Bronchial epithelial cell (primary cell): ENCODE results near the gene TSC22D4. TPM values are rescaled to one million over a fixed set of nuclear protein-coding genes. Genes with fewer than 3 reads are reported as not detected.
A peak's percentile ranks its signal among the peaks of the same experiment; 100 is the strongest.
"Not testable (repeated sequence)": the region's sequence is repeated elsewhere in the genome, so short reads cannot be mapped to it uniquely, and the experiment has no call there.

Source experiments
- DNase-seq: peaks from one replicate; pipeline ENCODE4 v3.0.0-alpha.2; 2010; ENCODE audit warnings: low read depth
- FAIRE-seq: peaks from 2 replicates; lab custom pipeline; 2011; peaks lifted over from hg19 to GRCh38; lab: Jason Lieb, UNC
- H3K27me3 ChIP-seq: 2 replicates; pipeline ENCODE4 v1.5.1; 2011; ENCODE audit warnings: low read length; ENCODE audit not compliant: control insufficient read depth, insufficient read depth
- H3K36me3 ChIP-seq: 2 replicates; pipeline ENCODE4 v1.5.1; 2011; ENCODE audit warnings: low read length; ENCODE audit not compliant: control insufficient read depth, insufficient read depth
- H3K4me3 ChIP-seq: 2 replicates; pipeline ENCODE4 v1.5.1; 2011; ENCODE audit warnings: mild to moderate bottlenecking, low read depth, low read length, control low read depth
- CTCF ChIP-seq: IDR thresholded peaks from 2 replicates; pipeline ENCODE4 v1.5.1; 2011; ENCODE audit warnings: mild to moderate bottlenecking, moderate library complexity, low read length, control low read depth, inconsistent platforms; ENCODE audit not compliant: insufficient read depth, severe bottlenecking
- total RNA-seq: library from RNA; depleted of rRNA; stranded (reverse); fragments of >200 nt; gene quantifications from 2 replicates; pipeline ENCODE4 v1.2.1, GENCODE V29; 2014

TSC22D4 gene
- total RNA-seq, 1 donor from 2014 or later: 7.6 TPM

- no peaks in the 10 kb centered on the region for H3K36me3 ChIP-seq
- FAIRE-seq (no peak), DNase-seq (peak; percentile 25)
- no peak overlapping the region for H3K4me3 ChIP-seq
- no peaks in the 10 kb centered on the region for H3K27me3 ChIP-seq
- TF ChIP-seq CTCF: no peak
Observed at GRCh38 chr7:100444311-100445278, 34.4 kb downstream of the TSC22D4 start.

GRCh38 chr7:100443096-100443840 lies 35.7 kb downstream of the TSC22D4 start:
- H3K4me3 ChIP-seq: no peak overlapping the region
- DNase-seq (no peak), FAIRE-seq (no peak)
- H3K36me3 ChIP-seq: no peaks in the 10 kb centered on the region
- no peaks in the 10 kb centered on the region for H3K27me3 ChIP-seq
- TF ChIP-seq CTCF: no peak

- FAIRE-seq: no peak
- H3K27me3 ChIP-seq: no peaks in the 10 kb centered on the region
- H3K36me3 ChIP-seq: no peaks in the 10 kb centered on the region
- DNase-seq: no peak
- TF ChIP-seq CTCF: no peak
- no peak overlapping the region for H3K4me3 ChIP-seq
Observed at GRCh38 chr7:100441641-100442535, 37.1 kb downstream of the TSC22D4 start.

- H3K27me3 ChIP-seq, H3K36me3 ChIP-seq, DNase-seq, FAIRE-seq, H3K4me3 ChIP-seq: not testable (repeated sequence)
Observed at GRCh38 chr7:100439244-100439643, 39.8 kb downstream of the TSC22D4 start.

- FAIRE-seq, H3K4me3 ChIP-seq, DNase-seq, H3K27me3 ChIP-seq, H3K36me3 ChIP-seq: not testable (repeated sequence)
Observed at GRCh38 chr7:100438731-100439130, 40.3 kb downstream of the TSC22D4 start.

GRCh38 chr7:100438172-100438571 lies 40.8 kb downstream of the TSC22D4 start:
- H3K27me3 ChIP-seq: no peaks in the 10 kb centered on the region
- TF ChIP-seq CTCF: no peak
- no peak for DNase-seq
- H3K36me3 ChIP-seq: peaks cover 3% of the 10 kb centered on the region
- no peak for FAIRE-seq
- no peak overlapping the region for H3K4me3 ChIP-seq
